SK-N-SH treated with all-trans-retinoic acid at 6 μM for 48 hours (cell line): ENCODE measurements around the gene NFS1.

Experiments
- ATAC-seq: fragments of 200-7000 bp; cut with Tn5 transposase; 3 replicates; pipeline ENCODE4 v1.9.1; 2020; ENCODE audit warnings: mild to moderate bottlenecking, moderate library complexity
- ARNTL ChIP-seq: fragments of 450-650 bp; formaldehyde crosslinking; IDR thresholded peaks from 2 replicates; pipeline ENCODE4 v1.5.0; 2020; ENCODE audit warnings: low read depth, mild to moderate bottlenecking, moderate library complexity, borderline replicate concordance
- BACH2 ChIP-seq: fragments of 250-450 bp; sonication (Bioruptor Pico); IDR thresholded peaks from 2 replicates; pipeline ENCODE4 v1.9.0; 2021; ENCODE audit warnings: mild to moderate bottlenecking, borderline replicate concordance
- CSDC2 ChIP-seq: fragments of 250-450 bp; sonication (Bioruptor Pico); IDR thresholded peaks from 2 replicates; pipeline ENCODE4 v1.5.0; 2020; ENCODE audit warnings: mild to moderate bottlenecking, moderate library complexity
- CSRNP3 ChIP-seq: fragments of 250-450 bp; sonication (Bioruptor Pico); IDR thresholded peaks from 2 replicates; pipeline ENCODE4 v1.5.1; 2021; ENCODE audit warnings: mild to moderate bottlenecking, moderate library complexity
- ESRRG ChIP-seq: fragments of 250-450 bp; sonication (Bioruptor Pico); IDR thresholded peaks from 2 replicates; pipeline ENCODE4 v1.6.1; 2021; ENCODE audit warnings: mild to moderate bottlenecking
- GLIS3 ChIP-seq: fragments of 250-450 bp; sonication (Bioruptor Pico); IDR thresholded peaks from 2 replicates; pipeline ENCODE4 v1.5.0; 2020; ENCODE audit warnings: mild to moderate bottlenecking, moderate library complexity
- ISL1 ChIP-seq: fragments of 250-450 bp; sonication (Bioruptor Pico); IDR thresholded peaks from 2 replicates; pipeline ENCODE4 v2.1.2; 2022; ENCODE audit warnings: mild to moderate bottlenecking, moderate library complexity
- OSR1 ChIP-seq: fragments of 250-450 bp; sonication (Bioruptor Pico); IDR thresholded peaks from 2 replicates; pipeline ENCODE4 v1.8.0; 2022; ENCODE audit warnings: moderate library complexity, mild to moderate bottlenecking, inconsistent platforms
- POU6F1 ChIP-seq: fragments of 250-450 bp; sonication (Bioruptor Pico); IDR thresholded peaks from 2 replicates; pipeline ENCODE4 v1.8.0; 2021; ENCODE audit warnings: low read depth, mild to moderate bottlenecking, moderate library complexity, borderline replicate concordance
- PPARA ChIP-seq: fragments of 250-450 bp; sonication (Bioruptor Pico); IDR thresholded peaks from 2 replicates; pipeline ENCODE4 v1.5.0; 2020; ENCODE audit warnings: mild to moderate bottlenecking, borderline replicate concordance
- SNAI2 ChIP-seq: fragments of 250-450 bp; sonication (Bioruptor Pico); IDR thresholded peaks from 2 replicates; pipeline ENCODE4 v1.5.0; 2020; ENCODE audit warnings: mild to moderate bottlenecking, moderate library complexity
- TCF4 ChIP-seq: fragments of 250-450 bp; sonication (Bioruptor Pico); IDR thresholded peaks from 2 replicates; pipeline ENCODE4 v1.8.0; 2021; ENCODE audit warnings: mild to moderate bottlenecking, moderate library complexity, borderline replicate concordance
- TOX ChIP-seq: fragments of 250-450 bp; sonication (Bioruptor Pico); IDR thresholded peaks from 2 replicates; pipeline ENCODE4 v1.8.0; 2021; ENCODE audit warnings: mild to moderate bottlenecking, moderate library complexity, borderline replicate concordance
- TSHZ2 ChIP-seq: fragments of 250-450 bp; sonication (Bioruptor Pico); IDR thresholded peaks from 2 replicates; pipeline ENCODE4 v1.5.0; 2020; ENCODE audit warnings: mild to moderate bottlenecking, moderate library complexity
- ZC3H10 ChIP-seq: fragments of 250-450 bp; sonication (Bioruptor Pico); IDR thresholded peaks from 2 replicates; pipeline ENCODE4 v1.5.1; 2021; ENCODE audit warnings: mild to moderate bottlenecking, moderate library complexity
- ZFP3 ChIP-seq: fragments of 250-450 bp; sonication (Bioruptor Pico); IDR thresholded peaks from 2 replicates; pipeline ENCODE4 v1.5.0; 2020; ENCODE audit warnings: mild to moderate bottlenecking, moderate library complexity
- ZFP30 ChIP-seq: fragments of 450-650 bp; formaldehyde crosslinking; IDR thresholded peaks from 2 replicates; pipeline ENCODE4 v1.5.0; 2022; ENCODE audit warnings: mild to moderate bottlenecking, moderate library complexity
- ZNF565 ChIP-seq: fragments of 450-650 bp; formaldehyde crosslinking; conservative IDR thresholded peaks from 2 replicates; pipeline ENCODE4 v1.5.0; 2020; ENCODE audit warnings: low read depth, mild to moderate bottlenecking, moderate library complexity
- ZNF70 ChIP-seq: fragments of 450-650 bp; formaldehyde crosslinking; IDR thresholded peaks from 2 replicates; pipeline ENCODE4 v1.5.0; 2020; ENCODE audit warnings: mild to moderate bottlenecking, moderate library complexity
- ZNF8 ChIP-seq: fragments of 450-650 bp; formaldehyde crosslinking; IDR thresholded peaks from 2 replicates; pipeline ENCODE4 v1.5.0; 2020; ENCODE audit warnings: mild to moderate bottlenecking, moderate library complexity
- TF ChIP-seq, protein P1 (sequence below): fragments of 250-450 bp; sonication (Bioruptor Pico); IDR thresholded peaks from 2 replicates; pipeline ENCODE4 v1.5.1; 2020; ENCODE audit warnings: low read depth, mild to moderate bottlenecking, moderate library complexity
- TF ChIP-seq, protein P2 (sequence below): fragments of 250-450 bp; sonication (Bioruptor Pico); IDR thresholded peaks from 2 replicates; pipeline ENCODE4 v1.8.0; 2020; ENCODE audit warnings: mild to moderate bottlenecking, moderate library complexity, borderline replicate concordance

The NFS1 gene

DNA sequence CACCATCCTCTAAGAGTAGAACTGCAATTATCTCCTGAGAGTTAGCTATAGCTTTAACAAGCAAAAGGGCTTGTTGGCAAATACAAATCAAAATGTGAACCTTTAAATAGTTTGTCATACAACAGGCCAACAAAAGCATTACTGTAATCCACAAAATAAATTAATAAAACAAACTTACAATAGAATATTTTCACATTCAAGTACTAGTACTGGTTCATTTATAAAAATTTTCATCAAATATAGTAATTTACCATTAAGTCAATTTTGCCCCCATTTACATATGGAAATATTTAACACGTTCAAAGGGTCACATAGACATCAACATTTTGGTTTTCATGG lies 33.5 kb upstream of the NFS1 start:
- no peak for ATAC-seq
- TF ChIP-seq ISL1 (no peak), POU6F1 (no peak), ZFP30 (CRISPR knock-in tag) (no peak), ZNF70 (CRISPR knock-in tag) (no peak), SNAI2 (CRISPR knock-in tag) (no peak), BACH2 (CRISPR knock-in tag) (no peak), OSR1 (CRISPR knock-in tag) (no peak), TSHZ2 (CRISPR knock-in tag) (no peak), ARNTL (no peak), ZFP3 (CRISPR knock-in tag) (no peak), TCF4 (no peak), ZC3H10 (CRISPR knock-in tag) (no peak), TOX (CRISPR knock-in tag) (no peak), ZNF8 (CRISPR knock-in tag) (no peak), ESRRG (no peak), PPARA (CRISPR knock-in tag) (no peak), CSDC2 (CRISPR knock-in tag) (no peak), ZNF565 (no peak)
- TF ChIP-seq, protein P1, sequence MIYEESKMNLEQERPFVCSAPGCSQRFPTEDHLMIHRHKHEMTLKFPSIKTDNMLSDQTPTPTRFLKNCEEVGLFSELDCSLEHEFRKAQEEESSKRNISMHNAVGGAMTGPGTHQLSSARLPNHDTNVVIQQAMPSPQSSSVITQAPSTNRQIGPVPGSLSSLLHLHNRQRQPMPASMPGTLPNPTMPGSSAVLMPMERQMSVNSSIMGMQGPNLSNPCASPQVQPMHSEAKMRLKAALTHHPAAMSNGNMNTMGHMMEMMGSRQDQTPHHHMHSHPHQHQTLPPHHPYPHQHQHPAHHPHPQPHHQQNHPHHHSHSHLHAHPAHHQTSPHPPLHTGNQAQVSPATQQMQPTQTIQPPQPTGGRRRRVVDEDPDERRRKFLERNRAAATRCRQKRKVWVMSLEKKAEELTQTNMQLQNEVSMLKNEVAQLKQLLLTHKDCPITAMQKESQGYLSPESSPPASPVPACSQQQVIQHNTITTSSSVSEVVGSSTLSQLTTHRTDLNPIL = no peak
- TF ChIP-seq, protein P2, sequence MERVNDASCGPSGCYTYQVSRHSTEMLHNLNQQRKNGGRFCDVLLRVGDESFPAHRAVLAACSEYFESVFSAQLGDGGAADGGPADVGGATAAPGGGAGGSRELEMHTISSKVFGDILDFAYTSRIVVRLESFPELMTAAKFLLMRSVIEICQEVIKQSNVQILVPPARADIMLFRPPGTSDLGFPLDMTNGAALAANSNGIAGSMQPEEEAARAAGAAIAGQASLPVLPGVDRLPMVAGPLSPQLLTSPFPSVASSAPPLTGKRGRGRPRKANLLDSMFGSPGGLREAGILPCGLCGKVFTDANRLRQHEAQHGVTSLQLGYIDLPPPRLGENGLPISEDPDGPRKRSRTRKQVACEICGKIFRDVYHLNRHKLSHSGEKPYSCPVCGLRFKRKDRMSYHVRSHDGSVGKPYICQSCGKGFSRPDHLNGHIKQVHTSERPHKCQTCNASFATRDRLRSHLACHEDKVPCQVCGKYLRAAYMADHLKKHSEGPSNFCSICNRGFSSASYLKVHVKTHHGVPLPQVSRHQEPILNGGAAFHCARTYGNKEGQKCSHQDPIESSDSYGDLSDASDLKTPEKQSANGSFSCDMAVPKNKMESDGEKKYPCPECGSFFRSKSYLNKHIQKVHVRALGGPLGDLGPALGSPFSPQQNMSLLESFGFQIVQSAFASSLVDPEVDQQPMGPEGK (CRISPR knock-in tag) = no peak
- TF ChIP-seq, all 23 proteins: peak for 0

DNA sequence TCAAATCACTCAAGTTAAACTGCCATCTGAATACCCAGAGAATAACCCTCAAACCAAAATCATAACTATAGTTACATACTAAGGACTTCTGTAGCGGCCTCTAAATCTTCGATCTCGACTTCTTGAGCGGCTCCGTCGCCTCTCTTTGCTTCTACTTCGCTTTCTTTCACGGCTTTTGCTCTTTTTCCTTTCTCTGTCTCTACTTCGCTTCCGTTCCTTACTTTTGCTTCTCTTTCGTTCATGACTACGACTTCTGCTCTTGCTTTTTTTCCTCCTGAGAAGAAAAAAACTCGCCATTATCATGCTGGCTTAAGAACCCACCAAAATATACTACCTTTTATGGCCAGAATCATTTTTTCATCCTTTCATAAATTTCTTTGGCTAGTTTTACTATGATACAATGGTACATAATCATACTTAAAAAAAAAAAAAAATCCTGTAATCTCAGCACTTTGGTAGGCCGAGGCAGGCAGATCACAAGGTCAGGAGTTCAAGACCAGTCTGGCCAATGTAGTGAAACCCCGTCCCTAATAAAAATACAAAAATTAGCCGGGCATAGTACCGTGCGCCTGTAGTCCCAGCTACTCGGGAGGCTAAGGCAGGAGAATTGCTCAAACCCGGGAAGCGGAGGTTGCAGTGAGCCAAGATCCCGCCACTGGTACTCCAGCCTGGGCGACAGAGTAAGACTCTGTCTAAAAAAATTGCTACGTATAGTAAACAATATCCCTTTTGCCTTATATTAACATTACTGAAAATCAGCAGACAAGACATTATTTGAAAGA lies 32.9 kb upstream of the NFS1 start:
- TF ChIP-seq OSR1 (CRISPR knock-in tag) (no peak), SNAI2 (CRISPR knock-in tag) (no peak), ARNTL (no peak), ZNF565 (no peak), ZNF8 (CRISPR knock-in tag) (no peak), CSDC2 (CRISPR knock-in tag) (no peak), CSRNP3 (CRISPR knock-in tag) (no peak), BACH2 (CRISPR knock-in tag) (no peak), ZNF70 (CRISPR knock-in tag) (no peak), TSHZ2 (CRISPR knock-in tag) (no peak), GLIS3 (CRISPR knock-in tag) (no peak), PPARA (CRISPR knock-in tag) (no peak), ISL1 (no peak), ZC3H10 (CRISPR knock-in tag) (no peak), ZFP3 (CRISPR knock-in tag) (no peak)
- TF ChIP-seq, protein P2 (CRISPR knock-in tag) = no peak
- ATAC-seq = no peak
